NT2/D1 (cell line): ENCODE data around the gene THAP10.

Experiments
- SUZ12 ChIP-seq: IDR thresholded peaks from 2 replicates; pipeline ENCODE4 v1.6.1; 2011; ENCODE audit not compliant: insufficient read length, insufficient read depth; ENCODE audit errors: extremely low read depth
- YY1 ChIP-seq: IDR thresholded peaks from 2 replicates; pipeline ENCODE4 v1.6.1; 2011; ENCODE audit not compliant: insufficient read length, insufficient read depth
- ZNF274 ChIP-seq: IDR thresholded peaks from 2 replicates; pipeline ENCODE4 v1.6.1; 2011; ENCODE audit warnings: mild to moderate bottlenecking, low read depth, low read length

GRCh38 chr15:70867911-70868467 lies 24.2 kb downstream of the THAP10 start:
- no peak for TF ChIP-seq YY1
- TF ChIP-seq ZNF274, result no peak
- TF ChIP-seq SUZ12, result no peak
